Measurements from ENCODE around the gene TRIP13.

DNA sequence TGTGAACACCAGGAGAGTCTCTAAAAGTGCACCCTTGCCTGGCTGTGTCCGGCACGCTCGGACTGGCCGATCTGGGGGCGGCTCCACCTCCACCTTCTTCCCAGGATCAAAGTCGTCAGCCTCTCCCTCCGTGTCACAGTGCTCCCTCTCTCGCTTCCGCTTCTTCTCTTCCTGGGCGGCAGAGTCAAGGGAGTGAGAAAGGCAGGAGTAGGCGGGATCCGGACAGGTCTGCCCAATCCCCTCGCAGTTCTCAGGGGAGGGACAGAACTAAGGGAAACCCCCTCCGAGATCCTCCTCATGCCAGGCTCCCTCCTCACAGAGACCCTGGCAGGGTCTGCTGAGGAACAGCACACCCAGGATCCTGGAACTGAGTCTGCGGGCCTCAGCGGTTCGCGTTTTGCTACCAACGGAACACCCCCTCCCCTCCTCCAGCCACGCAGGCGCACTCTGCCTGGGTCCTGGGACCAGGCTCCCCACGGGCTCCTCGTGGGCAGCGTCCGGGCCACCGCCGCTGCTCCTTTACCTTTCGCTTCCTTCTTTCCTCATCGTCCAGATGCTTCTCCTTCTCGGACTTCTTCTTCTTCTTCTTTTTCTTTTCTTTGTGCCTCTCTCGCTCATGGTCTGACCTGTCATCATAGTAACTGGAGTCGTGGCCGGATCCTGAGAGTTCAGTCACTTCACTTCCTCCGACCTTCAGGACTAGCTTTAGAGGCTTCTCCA is 1.4 kb upstream of the TRIP13 start:
- TF ChIP-seq, protein P1, sequence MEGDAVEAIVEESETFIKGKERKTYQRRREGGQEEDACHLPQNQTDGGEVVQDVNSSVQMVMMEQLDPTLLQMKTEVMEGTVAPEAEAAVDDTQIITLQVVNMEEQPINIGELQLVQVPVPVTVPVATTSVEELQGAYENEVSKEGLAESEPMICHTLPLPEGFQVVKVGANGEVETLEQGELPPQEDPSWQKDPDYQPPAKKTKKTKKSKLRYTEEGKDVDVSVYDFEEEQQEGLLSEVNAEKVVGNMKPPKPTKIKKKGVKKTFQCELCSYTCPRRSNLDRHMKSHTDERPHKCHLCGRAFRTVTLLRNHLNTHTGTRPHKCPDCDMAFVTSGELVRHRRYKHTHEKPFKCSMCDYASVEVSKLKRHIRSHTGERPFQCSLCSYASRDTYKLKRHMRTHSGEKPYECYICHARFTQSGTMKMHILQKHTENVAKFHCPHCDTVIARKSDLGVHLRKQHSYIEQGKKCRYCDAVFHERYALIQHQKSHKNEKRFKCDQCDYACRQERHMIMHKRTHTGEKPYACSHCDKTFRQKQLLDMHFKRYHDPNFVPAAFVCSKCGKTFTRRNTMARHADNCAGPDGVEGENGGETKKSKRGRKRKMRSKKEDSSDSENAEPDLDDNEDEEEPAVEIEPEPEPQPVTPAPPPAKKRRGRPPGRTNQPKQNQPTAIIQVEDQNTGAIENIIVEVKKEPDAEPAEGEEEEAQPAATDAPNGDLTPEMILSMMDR (IDR thresholded peaks at IDR 0.05; ENCODE audit: low read depth, low read length) = no peak
- no peak for TF ChIP-seq EZH2phosphoT487 (IDR thresholded peaks at IDR 0.05; ENCODE audit: low read depth)
